ELF-1 (cell line): ENCODE data around the gene DMD.

Experiments used
- DNase-seq: peaks from one replicate; pipeline ENCODE4 v3.0.0-alpha.2; 2016; ENCODE audit warnings: low read depth, low spot score

Gene DMD

DNA sequence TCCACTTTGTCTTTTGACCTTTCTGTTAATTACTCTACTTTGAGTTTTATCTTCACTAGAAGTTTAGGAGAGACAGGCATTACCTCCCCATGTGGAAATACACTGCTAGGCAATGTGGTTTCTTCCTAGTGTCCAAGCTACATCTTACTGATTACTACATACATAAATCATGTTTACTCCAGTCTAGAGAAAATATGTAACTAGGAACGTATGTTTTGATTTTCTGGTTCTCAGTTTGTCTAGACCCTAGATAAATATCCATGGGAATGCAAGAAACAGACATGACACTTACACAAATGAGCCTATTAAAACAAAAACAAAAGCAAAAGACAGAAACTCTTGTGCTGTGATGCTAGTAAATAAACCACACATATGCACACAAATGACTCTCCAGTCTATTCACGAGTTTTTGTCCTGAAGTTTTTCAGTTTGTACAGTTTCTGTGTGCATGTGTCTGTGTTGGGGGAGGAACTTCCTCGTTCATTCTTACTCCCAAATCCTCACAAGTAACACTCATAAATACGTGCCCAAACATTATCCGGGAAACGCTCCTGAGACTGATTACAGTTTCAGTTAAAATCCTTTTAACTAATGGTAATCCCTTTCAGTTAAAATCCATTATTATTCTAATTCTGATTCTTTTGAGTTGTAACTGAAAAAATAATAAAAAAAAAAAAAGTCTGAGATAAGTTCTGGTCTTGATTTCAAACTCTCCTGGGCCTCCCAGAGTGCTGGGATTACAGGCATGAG, 1856.0 kb downstream of the DMD start:
- no peak for DNase-seq

DNA sequence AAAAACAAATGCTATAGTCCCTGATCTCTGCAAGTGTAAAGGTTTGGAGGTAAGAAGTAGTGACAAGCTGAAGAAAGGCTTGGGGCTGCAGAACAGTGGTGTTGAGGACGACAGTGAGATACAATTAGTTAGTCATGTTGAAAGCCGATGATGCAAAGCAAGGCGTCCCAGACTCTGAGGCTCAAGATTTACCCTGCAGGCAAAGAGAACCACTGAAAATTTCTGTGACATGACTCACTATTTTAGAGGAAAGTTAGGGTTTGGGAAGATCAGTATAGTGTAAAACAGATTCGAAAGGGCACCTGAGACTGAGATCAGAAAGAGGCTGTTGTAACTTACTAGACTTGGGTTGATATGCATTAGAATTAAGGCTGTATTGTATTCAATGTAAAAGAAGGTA, 1858.3 kb downstream of the DMD start:
- DNase-seq = peak; percentile 78

DNA sequence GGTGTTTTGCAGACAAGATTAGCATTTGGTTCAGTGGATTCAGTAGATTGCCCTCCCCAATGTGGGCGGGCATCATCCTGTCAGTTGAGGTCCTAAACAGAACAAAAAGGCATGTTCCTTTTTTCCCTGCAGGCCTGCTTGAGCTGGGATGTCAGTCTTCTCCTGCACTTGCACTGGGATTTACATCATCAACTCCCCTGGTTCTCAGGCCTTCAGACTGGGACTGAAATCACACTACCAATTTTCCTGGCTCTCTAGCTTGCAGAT, 1860.6 kb downstream of the DMD start:
- DNase-seq = no peak

DNA sequence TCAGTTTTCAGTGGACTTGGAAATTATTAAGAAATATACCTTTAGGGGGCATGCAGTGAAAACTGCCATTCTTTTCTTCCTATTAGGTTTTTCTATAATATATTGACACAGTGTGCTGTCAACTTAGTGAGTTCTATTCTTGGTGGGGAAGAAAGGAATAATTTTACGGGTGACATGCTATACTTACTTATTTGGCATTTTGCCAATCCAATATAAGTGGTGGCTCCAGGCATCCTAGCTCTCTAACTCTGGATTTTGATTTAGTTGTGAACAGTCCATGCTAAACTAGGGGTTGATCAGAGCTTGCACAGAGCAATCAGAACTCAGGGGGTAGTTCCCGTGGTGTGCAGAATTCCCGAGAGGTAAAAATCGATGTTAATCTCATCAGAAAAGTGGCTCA, 1861.8 kb downstream of the DMD start:
- no peak for DNase-seq

- no peak for DNase-seq
These were observed 1870.8 kb downstream of the DMD start for GRCh38 chrX:31340587-31340986.

GRCh38 chrX:31338991-31339350, 1872.4 kb downstream of the DMD start:
- no peak for DNase-seq

GRCh38 chrX:31337332-31337731, 1874.0 kb downstream of the DMD start:
- DNase-seq = no peak

GRCh38 chrX:31336419-31336818, 1874.9 kb downstream of the DMD start:
- DNase-seq = no peak

DNA sequence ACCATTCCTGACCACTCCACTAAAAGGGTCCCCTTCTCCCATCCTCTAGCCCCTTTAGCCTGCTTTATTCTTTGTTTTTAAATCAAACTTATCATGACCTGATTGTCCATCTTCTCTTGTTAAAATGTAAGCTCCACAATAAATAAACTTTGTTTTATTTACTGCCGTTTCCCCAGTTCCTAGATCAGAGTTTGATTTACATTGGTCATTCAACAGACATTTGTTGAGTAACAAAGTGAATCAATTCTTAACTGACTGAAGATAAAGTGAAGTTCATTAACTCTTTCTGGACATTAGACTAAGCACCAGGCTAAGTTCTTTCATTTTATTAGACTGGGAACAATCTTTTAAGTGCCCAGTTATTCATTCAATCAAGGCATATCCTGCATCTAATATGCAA, 1876.4 kb downstream of the DMD start:
- no peak for DNase-seq

GRCh38 chrX:31333165-31333831, 1878.1 kb downstream of the DMD start:
- DNase-seq = peak; percentile 14

DNA sequence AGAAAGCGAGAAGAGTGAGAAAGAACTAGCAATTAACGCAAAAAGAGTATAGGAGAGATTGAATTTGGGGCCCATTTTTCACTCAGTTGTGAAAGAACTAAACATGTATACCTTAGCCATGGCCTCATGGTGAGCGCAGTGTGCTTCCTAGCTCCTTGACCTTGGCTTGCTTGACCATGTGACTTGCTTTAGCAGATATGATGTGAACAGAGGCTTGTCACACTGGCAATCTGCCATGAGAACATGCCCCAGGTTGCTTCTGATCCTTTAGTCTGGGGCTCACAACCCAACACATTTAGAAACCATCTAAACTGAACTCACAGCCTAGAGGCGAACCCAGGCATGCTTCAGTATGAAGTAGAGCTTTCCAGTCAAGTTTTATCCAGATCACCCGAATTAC, 1879.4 kb downstream of the DMD start:
- no peak for DNase-seq

DNA sequence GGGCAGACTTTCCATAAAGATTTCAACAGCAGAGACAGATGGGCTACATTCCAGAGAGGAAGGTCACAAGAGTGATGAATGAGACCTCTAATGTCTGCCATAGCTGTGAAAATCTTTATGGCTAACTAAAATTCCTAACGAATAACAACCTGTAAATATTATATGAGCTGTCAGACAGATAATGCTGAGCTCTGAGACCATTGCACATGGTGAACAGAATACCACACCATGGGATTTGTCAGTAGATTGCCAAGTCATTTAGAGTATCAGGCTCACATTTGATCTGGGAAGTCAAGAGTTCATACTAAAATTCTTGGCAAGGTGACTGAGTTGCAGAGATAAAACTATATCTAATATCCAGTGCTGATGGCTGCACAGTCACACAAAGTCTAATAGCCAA, 1880.3 kb downstream of the DMD start:
- DNase-seq = no peak

- no peak for DNase-seq
These were observed 1882.1 kb downstream of the DMD start for GRCh38 chrX:31329298-31329697.

DNA sequence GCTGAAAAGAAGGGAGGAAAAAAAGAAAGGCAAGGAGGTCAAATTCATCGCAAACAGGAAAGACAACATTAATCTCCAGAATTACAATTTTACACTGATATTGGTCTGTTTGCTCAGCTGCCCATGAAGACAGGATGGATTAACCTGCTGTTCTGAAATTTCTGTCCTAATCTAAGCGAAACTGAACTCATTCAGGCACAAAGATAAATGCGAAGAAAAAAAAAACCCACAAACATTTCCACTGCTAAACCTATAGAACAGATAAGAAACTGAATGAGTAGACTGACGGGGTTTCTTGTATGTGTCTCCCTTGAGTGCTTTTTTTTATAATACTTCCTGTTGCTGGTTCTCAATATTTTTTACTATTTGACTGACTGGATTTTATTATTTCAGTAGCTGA, 1887.7 kb downstream of the DMD start:
- DNase-seq = no peak

GRCh38 chrX:31320740-31321139, 1890.6 kb downstream of the DMD start:
- no peak for DNase-seq

GRCh38 chrX:31319586-31319985, 1891.8 kb downstream of the DMD start:
- DNase-seq = no peak

- no peak for DNase-seq
These were observed 1892.5 kb downstream of the DMD start for GRCh38 chrX:31318866-31319265.

DNA sequence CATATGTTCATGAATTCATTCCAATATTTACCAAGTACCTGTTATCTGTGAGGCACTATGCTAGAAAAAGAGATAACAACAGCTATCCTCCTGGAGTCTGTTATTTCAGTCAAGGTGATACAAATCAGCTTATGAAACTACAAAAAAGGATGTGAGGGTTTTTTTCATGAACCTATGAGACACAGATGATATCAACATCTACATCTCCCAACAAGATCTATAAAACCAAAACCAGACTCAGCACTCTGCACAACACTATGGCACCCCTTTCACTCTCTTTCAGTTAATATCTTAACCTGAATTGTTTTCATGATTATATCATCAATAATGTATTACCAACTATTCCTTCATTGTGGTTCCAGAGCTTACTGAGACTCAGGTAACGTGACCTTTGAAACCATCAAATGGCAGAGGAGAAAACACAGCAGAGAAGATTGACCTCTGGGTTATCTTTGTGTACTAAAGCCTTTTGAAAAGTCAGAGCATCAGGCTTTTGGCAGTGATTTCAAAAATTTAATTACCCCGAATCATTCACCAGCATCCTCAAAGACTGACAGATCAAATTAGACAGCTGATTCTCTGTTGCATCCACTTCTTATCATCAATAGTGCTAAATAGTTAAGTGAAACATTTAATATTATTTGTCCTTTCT, 1894.9 kb downstream of the DMD start:
- DNase-seq = no peak

GRCh38 chrX:31314921-31315320, 1896.4 kb downstream of the DMD start:
- DNase-seq = no peak

- DNase-seq = no peak
These were observed 1903.4 kb downstream of the DMD start for GRCh38 chrX:31307952-31308351.

DNA sequence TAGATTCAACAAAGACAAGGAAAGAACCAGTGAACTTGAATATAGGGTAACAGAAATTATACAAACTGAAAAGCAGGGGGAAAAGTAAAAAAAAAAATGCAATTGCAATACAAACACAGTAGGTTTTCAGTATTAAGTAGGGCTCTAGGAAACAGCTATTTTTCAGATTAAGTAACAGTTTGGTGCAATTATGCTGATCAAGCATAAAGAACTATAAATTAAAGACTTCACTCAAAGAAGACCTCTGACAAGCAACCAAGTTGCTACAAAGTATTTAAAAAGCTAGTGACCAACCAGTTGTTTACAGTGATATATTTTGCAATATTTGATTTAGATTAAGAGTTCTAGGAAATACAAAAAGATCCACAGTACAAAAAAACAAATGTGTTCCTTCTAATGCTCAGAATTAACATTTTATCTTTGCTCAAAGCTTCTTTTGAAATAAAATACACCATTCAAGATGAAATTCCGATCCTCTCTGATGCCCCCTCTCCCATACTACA, 1908.7 kb downstream of the DMD start:
- no peak for DNase-seq

DNA sequence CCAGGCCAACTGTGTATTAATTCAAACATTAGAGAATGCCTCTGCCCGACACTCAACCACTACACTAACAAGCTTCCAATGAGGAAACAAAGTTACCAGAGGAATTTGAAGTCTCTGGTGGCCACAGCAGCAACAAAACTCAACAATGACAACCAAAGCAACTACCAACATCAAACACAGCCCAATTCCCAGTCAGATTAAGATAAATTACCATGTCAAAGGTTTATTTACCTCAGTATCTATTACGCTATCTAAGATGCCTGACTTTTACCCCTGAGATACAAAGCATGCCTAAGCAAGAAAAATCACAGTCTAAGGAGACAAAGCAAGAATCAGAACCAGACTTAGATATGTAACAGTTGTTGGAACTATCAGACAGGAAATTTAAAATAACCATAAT, 1909.4 kb downstream of the DMD start:
- DNase-seq = peak; percentile 50

- DNase-seq = no peak
These were observed 1910.1 kb downstream of the DMD start for GRCh38 chrX:31301203-31301602.
